H1 (cell line): Measurements from ENCODE around the gene SLC24A4. TPM values are rescaled to one million over a fixed set of nuclear protein-coding genes. Genes with fewer than 3 reads are reported as not detected.

ENCODE experiments used
- EGR1 ChIP-seq: IDR thresholded peaks from 2 replicates; pipeline ENCODE4 v1.6.1; 2011; ENCODE audit warnings: low read depth, low read length, borderline replicate concordance
- GTF2F1 ChIP-seq: IDR thresholded peaks from 2 replicates; pipeline ENCODE4 v1.6.1; 2012; ENCODE audit warnings: low read depth, low read length, improper control_type of control experiment, borderline replicate concordance
- NANOG ChIP-seq: IDR thresholded peaks from 2 replicates; pipeline ENCODE4 v1.6.1; 2011; ENCODE audit warnings: low read length, low read depth, mild to moderate bottlenecking, inconsistent platforms; ENCODE audit not compliant: insufficient read depth, poor library complexity, severe bottlenecking
- RXRA ChIP-seq: IDR thresholded peaks from 2 replicates; pipeline ENCODE4 v1.6.1; 2011; ENCODE audit warnings: low read depth, mild to moderate bottlenecking, low read length, moderate library complexity; ENCODE audit not compliant: insufficient read depth
- SP4 ChIP-seq: IDR thresholded peaks from 2 replicates; pipeline ENCODE4 v1.6.1; 2012; ENCODE audit warnings: low read length, inconsistent platforms
- TAF7 ChIP-seq: optimal IDR thresholded peaks from 2 replicates; pipeline ENCODE3; 2011; ENCODE audit warnings: low read depth, mild to moderate bottlenecking, inconsistent platforms, low read length, moderate library complexity, borderline replicate concordance
- TCF12 ChIP-seq: IDR thresholded peaks from 2 replicates; pipeline ENCODE4 v1.6.1; 2011; ENCODE audit warnings: low read depth, mild to moderate bottlenecking, low read length
- polyA plus RNA-seq, 7 experiments: library from polyadenylated mRNA; depleted of rRNA in 3 of 7; stranded (reverse) in 5 of 7; unstranded in 2 of 7; fragments of >200 nt in 5 of 7; fragments of 200-250 nt in 2 of 7; gene quantifications; 1 replicate in 5 of 7; 2 replicates in 1 of 7; 4 replicates in 1 of 7; pipeline versions ENCODE4 v1.2.1 to v1.2.3, GENCODE V29; 2011 to 2013; ENCODE audit warnings: missing spikeins in 2 of 7, mixed read lengths in 2 of 7
- total RNA-seq: library from RNA; stranded (reverse); fragmentation: NEBNext Ultra II Directional; extraction: Animal tissue kit (Norgen Biotek cat#: 25700); gene quantifications from 2 replicates; pipeline ENCODE4 v1.2.1, GENCODE V29; 2021
- TF ChIP-seq, protein P1 (sequence below), 3 experiments: IDR thresholded peaks; 1 replicate in 2 of 3; 2 replicates in 1 of 3; pipeline versions ENCODE4 v1.5.1 to v1.6.1; 2011; ENCODE audit warnings: low read length in 3 of 3, mild to moderate bottlenecking in 3 of 3, inconsistent platforms in 2 of 3, low read depth in 1 of 3, moderate library complexity in 1 of 3; ENCODE audit not compliant: insufficient read depth in 1 of 3; ENCODE audit errors: control extremely low read depth in 1 of 3

The SLC24A4 gene
- total and polyA plus RNA-seq, 2 of the 8 experiments (the other 6 are each of a cell fraction or from before 2014, with no cell fraction given), result 0.27 to 0.89 TPM

DNA sequence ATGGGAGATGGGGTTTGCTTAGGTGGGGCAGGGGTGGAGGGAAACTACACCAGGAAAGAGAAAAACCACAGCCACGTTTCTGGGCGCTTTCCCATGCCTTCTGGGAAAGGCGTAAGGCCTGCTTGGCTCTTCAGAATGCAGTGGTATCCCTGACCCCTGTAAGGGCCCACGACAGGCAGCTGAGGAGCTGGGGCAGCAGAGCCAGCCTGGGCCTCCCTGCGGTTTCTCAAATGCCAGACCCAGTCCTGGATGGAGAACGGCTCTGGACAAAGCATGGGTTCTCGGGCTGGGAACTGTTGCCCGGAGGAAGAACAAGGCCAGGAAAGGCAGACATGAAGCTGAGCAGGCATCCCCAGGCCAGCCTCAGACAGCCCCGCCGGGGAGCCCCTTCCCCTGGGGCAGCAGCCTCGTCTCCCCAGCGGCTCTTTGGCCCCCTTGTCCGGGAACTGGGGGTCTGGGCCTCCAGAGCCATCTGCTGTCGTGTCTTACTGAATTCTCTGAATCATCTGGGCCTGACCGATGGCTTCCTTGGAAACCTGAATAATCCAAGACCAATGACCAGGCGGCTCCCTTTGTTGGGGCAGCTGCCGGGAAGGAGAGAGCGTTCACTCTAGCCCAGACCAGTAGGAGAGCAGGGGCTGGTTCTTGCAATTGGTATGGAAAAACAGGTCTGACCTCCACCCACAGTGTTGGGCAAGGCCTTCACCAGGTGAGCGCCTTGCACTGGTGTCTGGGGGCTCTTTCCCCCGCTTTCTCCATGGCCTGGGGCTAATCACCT, 126.6 kb downstream of the SLC24A4 start (continued):
- TF ChIP-seq NANOG, result no peak
- no peak for TF ChIP-seq GTF2F1
- no peak for TF ChIP-seq TAF7
- TF ChIP-seq, protein P1, sequence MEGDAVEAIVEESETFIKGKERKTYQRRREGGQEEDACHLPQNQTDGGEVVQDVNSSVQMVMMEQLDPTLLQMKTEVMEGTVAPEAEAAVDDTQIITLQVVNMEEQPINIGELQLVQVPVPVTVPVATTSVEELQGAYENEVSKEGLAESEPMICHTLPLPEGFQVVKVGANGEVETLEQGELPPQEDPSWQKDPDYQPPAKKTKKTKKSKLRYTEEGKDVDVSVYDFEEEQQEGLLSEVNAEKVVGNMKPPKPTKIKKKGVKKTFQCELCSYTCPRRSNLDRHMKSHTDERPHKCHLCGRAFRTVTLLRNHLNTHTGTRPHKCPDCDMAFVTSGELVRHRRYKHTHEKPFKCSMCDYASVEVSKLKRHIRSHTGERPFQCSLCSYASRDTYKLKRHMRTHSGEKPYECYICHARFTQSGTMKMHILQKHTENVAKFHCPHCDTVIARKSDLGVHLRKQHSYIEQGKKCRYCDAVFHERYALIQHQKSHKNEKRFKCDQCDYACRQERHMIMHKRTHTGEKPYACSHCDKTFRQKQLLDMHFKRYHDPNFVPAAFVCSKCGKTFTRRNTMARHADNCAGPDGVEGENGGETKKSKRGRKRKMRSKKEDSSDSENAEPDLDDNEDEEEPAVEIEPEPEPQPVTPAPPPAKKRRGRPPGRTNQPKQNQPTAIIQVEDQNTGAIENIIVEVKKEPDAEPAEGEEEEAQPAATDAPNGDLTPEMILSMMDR (IDR thresholded peaks at IDR 0.05; ENCODE audit: control extremely low read depth in 1 of 3, insufficient read depth in 1 of 3, low read depth in 1 of 3, low read length in 3 of 3), result no peak
- TF ChIP-seq RXRA, result no peak
- no peak for TF ChIP-seq SP4
- no peak for TF ChIP-seq EGR1
- no peak for TF ChIP-seq TCF12
